Vagina (tissue), 2 donors: ENCODE results near the gene ZDHHC13. TPM values are rescaled to one million over a fixed set of nuclear protein-coding genes. Genes with fewer than 3 reads are reported as not detected.

Source experiments
- DNase-seq, 2 donors: peaks; one replicate each; pipeline ENCODE4 v3.0.0-alpha.2; 2017; ENCODE audit errors: extremely low spot score in 2 of 2
- H3K27ac ChIP-seq: fragments of 200-600 bp; sonication (generic); one replicate; pipeline ENCODE4 v1.5.1; 2019
- H3K27me3 ChIP-seq: fragments of 200-600 bp; sonication (generic); one replicate; pipeline ENCODE4 v1.5.1; 2019
- H3K36me3 ChIP-seq, 2 donors: fragments of 200-600 bp; sonication (generic); one replicate each; pipeline ENCODE4 v1.5.1; 2017 to 2019
- H3K4me1 ChIP-seq: fragments of 200-600 bp; sonication (generic); one replicate; pipeline ENCODE4 v1.5.1; 2019
- H3K4me3 ChIP-seq, 2 donors: fragments of 200-600 bp; sonication (generic); 1 replicate in 1 of 2; 2 replicates in 1 of 2; pipeline ENCODE4 v1.5.1; 2016 to 2019
- H3K9me3 ChIP-seq: fragments of 200-600 bp; sonication (generic); one replicate; pipeline ENCODE4 v1.5.1; 2019
- POLR2A ChIP-seq, 2 donors: fragments of 450-650 bp; IDR thresholded peaks; one replicate each; pipeline ENCODE4 v1.6.1; 2017; ENCODE audit warnings: antibody characterized with exemption in 2 of 2, mild to moderate bottlenecking in 2 of 2, moderate library complexity in 2 of 2
- POLR2AphosphoS5 ChIP-seq, 2 donors: sonication (generic); formaldehyde crosslinking; IDR thresholded peaks; one replicate each; pipeline ENCODE4 v1.9.0; 2017; ENCODE audit warnings: antibody characterized with exemption in 2 of 2, mild to moderate bottlenecking in 2 of 2, low read depth in 1 of 2; ENCODE audit not compliant: insufficient read depth in 1 of 2
- intact Hi-C: fragments of 100-400 bp; cut with DNase I; formaldehyde crosslinking; loops from one replicate; pipeline ENCODE4 v1.15.1; 2023
- total RNA-seq: library from RNA; depleted of rRNA; stranded (reverse); fragments of >200 nt; gene quantifications from one replicate; pipeline ENCODE4 v1.2.3, GENCODE V29; 2016
- TF ChIP-seq, protein P1 (sequence below), 3 experiments: fragments of 450-650 bp in 2 of 3; fragments of 200-600 bp in 1 of 3; sonication (generic) in 1 of 3; IDR thresholded peaks; one replicate each; pipeline ENCODE4 v1.5.1; 2017 to 2019; ENCODE audit warnings: antibody characterized with exemption in 3 of 3, mild to moderate bottlenecking in 2 of 3, moderate library complexity in 2 of 3

ZDHHC13 gene
- total RNA-seq, 1 donor from 2014 or later, result 22.6 TPM

GRCh38 chr11:19091366-19091765 is 25.6 kb upstream of the ZDHHC13 start:
- intact Hi-C loops, result no loop called here
- Histone ChIP-seq H3K4me3 (no peak overlapping the region), H3K27me3 (no peaks in the 10 kb centered on the region), H3K36me3 (no peaks in the 10 kb centered on the region), H3K4me1 (no peaks in the 10 kb centered on the region), H3K27ac (no peak overlapping the region), H3K9me3 (no peaks in the 10 kb centered on the region)
- no peak for DNase-seq
- TF ChIP-seq POLR2A (IDR thresholded peaks at IDR 0.05) (no peak), POLR2AphosphoS5 (IDR thresholded peaks at IDR 0.05; ENCODE audit: insufficient read depth in 1 of 2, low read depth in 1 of 2) (no peak)
- TF ChIP-seq, protein P1, sequence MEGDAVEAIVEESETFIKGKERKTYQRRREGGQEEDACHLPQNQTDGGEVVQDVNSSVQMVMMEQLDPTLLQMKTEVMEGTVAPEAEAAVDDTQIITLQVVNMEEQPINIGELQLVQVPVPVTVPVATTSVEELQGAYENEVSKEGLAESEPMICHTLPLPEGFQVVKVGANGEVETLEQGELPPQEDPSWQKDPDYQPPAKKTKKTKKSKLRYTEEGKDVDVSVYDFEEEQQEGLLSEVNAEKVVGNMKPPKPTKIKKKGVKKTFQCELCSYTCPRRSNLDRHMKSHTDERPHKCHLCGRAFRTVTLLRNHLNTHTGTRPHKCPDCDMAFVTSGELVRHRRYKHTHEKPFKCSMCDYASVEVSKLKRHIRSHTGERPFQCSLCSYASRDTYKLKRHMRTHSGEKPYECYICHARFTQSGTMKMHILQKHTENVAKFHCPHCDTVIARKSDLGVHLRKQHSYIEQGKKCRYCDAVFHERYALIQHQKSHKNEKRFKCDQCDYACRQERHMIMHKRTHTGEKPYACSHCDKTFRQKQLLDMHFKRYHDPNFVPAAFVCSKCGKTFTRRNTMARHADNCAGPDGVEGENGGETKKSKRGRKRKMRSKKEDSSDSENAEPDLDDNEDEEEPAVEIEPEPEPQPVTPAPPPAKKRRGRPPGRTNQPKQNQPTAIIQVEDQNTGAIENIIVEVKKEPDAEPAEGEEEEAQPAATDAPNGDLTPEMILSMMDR (IDR thresholded peaks at IDR 0.05), result no peak

DNA sequence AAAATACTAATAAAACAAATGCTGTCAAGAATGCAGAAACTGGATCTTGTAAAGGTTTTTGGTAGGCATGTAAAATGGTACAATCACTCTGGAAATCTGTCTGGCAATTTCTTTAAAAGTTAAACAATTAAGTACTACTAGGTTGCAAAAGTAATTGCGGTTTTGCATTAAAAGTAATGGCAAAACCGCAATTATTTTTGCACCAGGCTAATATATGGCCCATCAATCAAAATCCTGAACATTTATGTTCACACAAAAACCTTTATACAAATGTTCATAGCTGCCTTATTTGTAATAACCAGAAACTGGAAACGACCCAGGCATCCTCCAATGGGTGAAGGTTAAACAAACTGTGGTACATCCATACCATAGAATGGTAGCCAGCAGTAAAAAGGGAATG is 24.6 kb upstream of the ZDHHC13 start:
- DNase-seq, result no peak
- H3K9me3 ChIP-seq, result no peaks in the 10 kb centered on the region
- no peak overlapping the region for H3K4me3 ChIP-seq
- H3K27ac ChIP-seq, result no peak overlapping the region
- no peaks in the 10 kb centered on the region for H3K36me3 ChIP-seq
- H3K27me3 ChIP-seq, result no peaks in the 10 kb centered on the region
- TF ChIP-seq POLR2A (IDR thresholded peaks at IDR 0.05) (no peak), POLR2AphosphoS5 (IDR thresholded peaks at IDR 0.05; ENCODE audit: insufficient read depth in 1 of 2, low read depth in 1 of 2) (no peak)
- TF ChIP-seq, protein P1 (IDR thresholded peaks at IDR 0.05), result no peak
- no peaks in the 10 kb centered on the region for H3K4me1 ChIP-seq
- intact Hi-C loops, result no loop called here

DNA sequence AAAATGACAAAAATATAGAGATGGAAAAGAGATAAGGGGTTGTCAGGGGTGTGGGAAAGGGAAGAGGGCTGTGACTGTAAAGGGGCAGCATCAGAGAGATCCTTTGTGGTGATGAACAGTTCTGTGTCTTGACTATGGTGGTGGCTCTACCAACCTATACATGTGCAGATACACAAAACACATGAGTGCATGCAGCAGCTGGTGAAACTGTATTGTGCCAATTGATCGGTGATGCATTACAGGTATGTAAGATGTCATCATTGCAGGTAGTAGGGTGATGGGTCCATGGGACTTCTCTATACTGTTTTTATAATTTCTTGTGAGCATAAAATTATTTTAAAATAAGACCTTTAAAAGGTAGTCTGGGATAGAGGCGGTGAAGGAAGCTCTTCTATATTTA is 24.1 kb upstream of the ZDHHC13 start:
- H3K9me3 ChIP-seq, result no peaks in the 10 kb centered on the region
- TF ChIP-seq POLR2AphosphoS5 (IDR thresholded peaks at IDR 0.05; ENCODE audit: insufficient read depth in 1 of 2, low read depth in 1 of 2) (no peak), POLR2A (IDR thresholded peaks at IDR 0.05) (no peak)
- TF ChIP-seq, protein P1 (IDR thresholded peaks at IDR 0.05), result no peak

GRCh38 chr11:19093976-19094375 is 23.0 kb upstream of the ZDHHC13 start:
- intact Hi-C loops, result no loop called here
- DNase-seq, result no peak
- no peaks in the 10 kb centered on the region for H3K9me3 ChIP-seq
- no peaks in the 10 kb centered on the region for H3K36me3 ChIP-seq
- TF ChIP-seq POLR2AphosphoS5 (IDR thresholded peaks at IDR 0.05; ENCODE audit: insufficient read depth in 1 of 2, low read depth in 1 of 2) (no peak), POLR2A (IDR thresholded peaks at IDR 0.05) (no peak)
- TF ChIP-seq, protein P1 (IDR thresholded peaks at IDR 0.05), result no peak
- H3K27me3 ChIP-seq, result no peaks in the 10 kb centered on the region
- no peak overlapping the region for H3K27ac ChIP-seq
- H3K4me3 ChIP-seq, result no peak overlapping the region
- no peaks in the 10 kb centered on the region for H3K4me1 ChIP-seq

More for the DNA sequence above, 24.1 kb upstream of the ZDHHC13 start:
- Histone ChIP-seq H3K4me3 (no peak overlapping the region), H3K4me1 (no peaks in the 10 kb centered on the region), H3K27me3 (no peaks in the 10 kb centered on the region), H3K36me3 (no peaks in the 10 kb centered on the region), H3K27ac (no peak overlapping the region)
- intact Hi-C loops, result no loop called here
- DNase-seq, result no peak

DNA sequence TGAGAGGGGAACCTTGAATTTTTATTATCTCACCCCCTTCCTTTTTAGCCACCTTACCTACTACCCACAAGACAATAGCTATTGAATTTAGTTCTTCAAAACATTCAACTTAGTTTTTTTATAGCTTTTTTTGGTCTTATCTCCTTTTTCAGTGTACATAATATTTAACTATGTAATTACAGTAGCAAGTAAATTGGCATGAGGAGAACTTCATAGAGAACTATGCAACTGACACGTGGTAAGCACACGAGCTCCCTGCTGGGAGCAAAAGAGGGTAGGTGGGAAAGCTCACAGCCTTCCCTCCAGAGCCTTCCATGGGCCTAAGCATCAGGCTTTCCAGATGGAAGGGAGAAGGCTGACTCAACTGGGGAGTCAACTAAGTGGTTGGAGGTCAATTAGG is 22.1 kb upstream of the ZDHHC13 start:
- intact Hi-C loops, result no loop called here

More for the DNA sequence above, 22.1 kb upstream of the ZDHHC13 start:
- DNase-seq, result no peak
- Histone ChIP-seq H3K36me3 (no peaks in the 10 kb centered on the region), H3K27me3 (no peaks in the 10 kb centered on the region), H3K4me3 (no peak overlapping the region), H3K4me1 (no peaks in the 10 kb centered on the region), H3K9me3 (no peaks in the 10 kb centered on the region), H3K27ac (no peak overlapping the region)
- no peak for TF ChIP-seq POLR2A (IDR thresholded peaks at IDR 0.05)
